Kidney (tissue), 14 donors: ENCODE data around the gene MYO10. TPM values are rescaled to one million over a fixed set of nuclear protein-coding genes. Genes with fewer than 3 reads are reported as not detected.

Experiments
- DNase-seq, 5 donors: peaks; one replicate each; pipeline ENCODE4 v3.0.0-alpha.2; 2013 to 2020
- FAIRE-seq: peaks from 2 replicates; lab custom pipeline; 2012; peaks lifted over from hg19 to GRCh38; lab: Jason Lieb, UNC
- H3K27ac ChIP-seq, 2 donors: one replicate each; pipeline ENCODE4 v1.7.0; 2013; ENCODE audit warnings: low read depth in 2 of 2, low read length in 2 of 2, inconsistent platforms in 1 of 2
- H3K27me3 ChIP-seq: one replicate; pipeline ENCODE4 v1.7.1; 2013; ENCODE audit warnings: low read length, inconsistent platforms; ENCODE audit not compliant: control insufficient read depth, insufficient read depth
- H3K36me3 ChIP-seq, 3 donors: one replicate each; pipeline versions ENCODE4 v1.7.0 to v1.7.1; 2013; ENCODE audit warnings: low read length in 3 of 3, control low read depth in 1 of 3, inconsistent platforms in 1 of 3; ENCODE audit not compliant: insufficient read depth in 3 of 3, control insufficient read depth in 2 of 3
- H3K4me1 ChIP-seq, 3 donors: one replicate each; pipeline versions ENCODE4 v1.7.0 to v1.7.1; 2013; ENCODE audit warnings: low read length in 3 of 3, inconsistent platforms in 1 of 3, low read depth in 1 of 3; ENCODE audit not compliant: control insufficient read depth in 2 of 3, insufficient read depth in 2 of 3
- H3K4me3 ChIP-seq, 3 donors: one replicate each; pipeline versions ENCODE4 v1.7.0 to v1.8.1; 2013; ENCODE audit warnings: low read length in 3 of 3, control low read depth in 1 of 3, inconsistent platforms in 1 of 3
- H3K9ac ChIP-seq, 3 donors: one replicate each; pipeline versions ENCODE4 v1.7.0 to v1.7.1; 2013; ENCODE audit warnings: low read length in 3 of 3, control low read depth in 1 of 3, inconsistent platforms in 1 of 3
- H3K9me3 ChIP-seq, 3 donors: one replicate each; pipeline versions ENCODE4 v1.7.0 to v1.7.1; 2013; ENCODE audit warnings: low read length in 3 of 3, control low read depth in 1 of 3, inconsistent platforms in 1 of 3; ENCODE audit not compliant: control insufficient read depth in 2 of 3, insufficient read depth in 1 of 3
- intact Hi-C: fragments of 100-400 bp; cut with DNase I; formaldehyde crosslinking; loops from one replicate; pipeline ENCODE4 v1.11.1; 2022
- polyA plus RNA-seq: library from polyadenylated mRNA; stranded (reverse); fragments of 350-450 nt; fragmentation: Illumina TruSeq; extraction: RNeasy Lipid Tissue Mini Kit (QIAGEN cat#74804); gene quantifications from one replicate; pipeline ENCODE4 v1.2.3, GENCODE V29; 2014; ENCODE audit warnings: low read depth, low replicate concordance; ENCODE audit not compliant: insufficient read depth
- total RNA-seq: library from RNA; stranded (reverse); fragmentation: NEBNext Ultra II Directional; extraction: Animal tissue kit (Norgen Biotek cat#: 25700); gene quantifications from one replicate; pipeline ENCODE4 v1.2.1, GENCODE V29; 2021
- TF ChIP-seq, protein P1 (sequence below): IDR thresholded peaks from 3 replicates; pipeline ENCODE4 v1.5.1; 2012; ENCODE audit warnings: mild to moderate bottlenecking, moderate library complexity, borderline replicate concordance; ENCODE audit not compliant: insufficient read depth; ENCODE audit errors: extremely low read depth
- donor health status: control.
- donor health status: control.
- donor health status: control.
- donor health status: control.
- donor health status: control.
- donor health status: DM: yes; HTN: yes; CAD: no.
- donor health status: Normal renal cell carcinoma (clear cell type).

Gene MYO10
- total and polyA plus RNA-seq, 2 donors from 2014 or later, result 7.6 to 52.4 TPM

DNA sequence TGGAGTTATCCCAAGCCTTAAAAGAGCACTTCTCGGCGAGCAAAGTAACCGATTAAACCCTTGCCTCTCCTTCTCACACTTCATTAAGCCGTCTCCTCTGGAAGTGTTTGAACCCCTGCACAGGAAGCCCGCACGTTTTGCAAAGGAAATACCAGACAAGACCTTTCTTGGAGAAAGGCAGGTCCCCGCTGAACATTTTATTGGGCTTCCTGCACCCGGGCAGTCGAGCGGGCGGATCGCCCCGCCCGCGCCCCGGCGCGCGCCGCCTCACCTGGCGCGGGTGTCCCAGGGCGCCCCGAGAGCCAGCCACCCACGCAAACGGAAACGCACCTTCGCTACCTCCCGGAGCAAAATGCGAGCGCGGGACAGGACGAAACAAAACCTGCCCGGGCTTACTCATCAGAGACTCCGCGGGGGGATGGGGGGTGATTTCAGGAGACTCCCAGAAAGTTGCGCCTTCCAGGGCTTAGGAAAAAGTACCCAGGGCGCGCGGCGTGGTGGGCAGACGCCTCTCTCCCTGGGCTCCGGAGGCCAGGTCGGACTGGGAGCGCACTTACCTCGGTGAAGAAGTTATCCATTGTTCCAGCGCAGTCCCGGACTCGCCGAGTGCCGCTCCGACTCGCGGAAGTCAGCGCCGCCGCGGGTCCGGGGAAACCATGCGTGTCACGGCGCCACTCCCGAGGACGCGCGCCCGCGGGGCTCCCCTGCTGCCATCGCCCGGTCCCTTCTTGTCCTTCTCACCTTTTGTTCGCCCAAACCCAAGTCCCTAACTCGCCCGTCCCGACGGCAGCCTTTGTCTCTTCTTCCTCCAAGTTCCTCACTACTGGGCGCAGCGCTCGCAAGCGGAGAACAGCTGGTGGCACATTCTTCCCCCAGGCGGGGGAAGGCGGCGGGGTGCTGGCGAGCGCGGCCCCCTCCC lies 598 bp downstream of the MYO10 start:
- DNase-seq (peak in 4 of 5 donors; percentile 50 to 91 (median 76)), FAIRE-seq (no peak)
- Histone ChIP-seq H3K36me3 (no peaks in the 10 kb centered on the region), H3K27me3 (peaks cover 8% of the 10 kb centered on the region), H3K4me1 (peaks cover 5 to 10% (median 9%) of the 10 kb centered on the region in 3 donors), H3K9ac (peak overlapping the region; percentile 30 to 67 (median 58)), H3K9me3 (no peaks in the 10 kb centered on the region), H3K27ac (peak overlapping the region; percentile 86 to 94), H3K4me3 (peak overlapping the region; percentile 78)
- intact Hi-C loops, result no loop called here
- TF ChIP-seq, protein P1, sequence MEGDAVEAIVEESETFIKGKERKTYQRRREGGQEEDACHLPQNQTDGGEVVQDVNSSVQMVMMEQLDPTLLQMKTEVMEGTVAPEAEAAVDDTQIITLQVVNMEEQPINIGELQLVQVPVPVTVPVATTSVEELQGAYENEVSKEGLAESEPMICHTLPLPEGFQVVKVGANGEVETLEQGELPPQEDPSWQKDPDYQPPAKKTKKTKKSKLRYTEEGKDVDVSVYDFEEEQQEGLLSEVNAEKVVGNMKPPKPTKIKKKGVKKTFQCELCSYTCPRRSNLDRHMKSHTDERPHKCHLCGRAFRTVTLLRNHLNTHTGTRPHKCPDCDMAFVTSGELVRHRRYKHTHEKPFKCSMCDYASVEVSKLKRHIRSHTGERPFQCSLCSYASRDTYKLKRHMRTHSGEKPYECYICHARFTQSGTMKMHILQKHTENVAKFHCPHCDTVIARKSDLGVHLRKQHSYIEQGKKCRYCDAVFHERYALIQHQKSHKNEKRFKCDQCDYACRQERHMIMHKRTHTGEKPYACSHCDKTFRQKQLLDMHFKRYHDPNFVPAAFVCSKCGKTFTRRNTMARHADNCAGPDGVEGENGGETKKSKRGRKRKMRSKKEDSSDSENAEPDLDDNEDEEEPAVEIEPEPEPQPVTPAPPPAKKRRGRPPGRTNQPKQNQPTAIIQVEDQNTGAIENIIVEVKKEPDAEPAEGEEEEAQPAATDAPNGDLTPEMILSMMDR, result no peak

DNA sequence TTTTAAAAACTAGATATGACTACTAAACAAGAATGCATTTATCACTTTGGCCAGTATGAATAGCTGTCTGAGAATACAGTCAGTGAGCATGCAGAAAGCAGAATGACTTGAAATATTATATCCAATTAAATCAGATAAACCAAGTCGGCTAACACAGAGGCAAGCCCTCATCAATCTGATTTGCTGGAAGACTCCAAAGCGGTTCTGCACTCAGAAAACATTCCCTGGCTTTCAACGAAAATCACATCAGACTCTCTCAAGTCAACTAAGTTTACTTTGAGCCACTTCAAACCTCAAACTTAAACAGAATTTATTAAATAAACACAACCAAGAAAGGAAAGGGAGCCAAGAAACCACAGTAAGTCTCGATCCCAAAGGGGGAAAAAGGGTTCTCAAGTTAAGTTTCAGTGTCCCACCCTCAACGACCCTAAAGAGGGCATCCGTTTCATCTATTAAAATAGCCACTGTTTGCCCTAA lies 1.4 kb downstream of the MYO10 start:
- Histone ChIP-seq H3K27me3 (peaks cover 8% of the 10 kb centered on the region), H3K27ac (peak overlapping the region in 1 of 2 donors; percentile 94), H3K36me3 (no peaks in the 10 kb centered on the region), H3K9me3 (no peaks in the 10 kb centered on the region), H3K4me1 (peaks cover 5 to 12% (median 9%) of the 10 kb centered on the region in 3 donors), H3K4me3 (peak overlapping the region; percentile 78), H3K9ac (peak overlapping the region; percentile 11 to 67 (median 46))
- TF ChIP-seq, protein P1, result no peak
- peak in 2 of 5 donors; percentile 33 to 50 for DNase-seq
- intact Hi-C loops, result no loop called here
- FAIRE-seq, result no peak

DNA sequence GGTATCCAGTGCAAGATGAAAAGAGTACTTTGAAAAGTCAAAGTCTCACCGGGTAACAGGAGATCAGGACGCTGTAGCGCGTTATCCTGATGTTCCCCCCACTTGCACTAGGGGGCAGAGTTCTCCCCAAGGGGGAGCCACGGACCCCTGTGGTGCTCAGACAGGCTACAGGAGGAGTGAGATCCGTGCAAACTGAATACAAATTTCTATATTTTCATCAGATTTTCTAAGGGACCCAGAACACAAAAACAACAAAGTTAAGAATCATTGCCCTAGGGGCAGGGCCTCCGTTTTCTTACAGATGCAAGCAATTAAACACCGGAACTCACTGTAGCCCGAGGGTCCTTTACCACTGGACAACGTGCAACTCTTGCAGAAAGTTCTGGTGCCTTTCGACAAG lies 2.0 kb downstream of the MYO10 start:
- no peak for FAIRE-seq
- TF ChIP-seq, protein P1, result peak; percentile 72

More for the DNA sequence above, 2.0 kb downstream of the MYO10 start:
- peak overlapping the region in 2 of 3 donors; percentile 46 to 67 for H3K9ac ChIP-seq
- H3K4me3 ChIP-seq, result peak overlapping the region; percentile 78
- H3K4me1 ChIP-seq, result peaks cover 5 to 12% (median 9%) of the 10 kb centered on the region in 3 donors
- intact Hi-C loops, result no loop called here
- H3K9me3 ChIP-seq, result no peaks in the 10 kb centered on the region
- H3K36me3 ChIP-seq, result no peaks in the 10 kb centered on the region
- peak; percentile 79 to 89 (median 82) for DNase-seq
- peaks cover 8% of the 10 kb centered on the region for H3K27me3 ChIP-seq
- peak overlapping the region; percentile 59 to 76 for H3K27ac ChIP-seq
